Activated CD4-positive, alpha-beta memory T cell treated with anti-CD3 and anti-CD28 coated beads, Interleukin-2, amount 10 ng/mL, durations not matched to agents 7 days and 5 days (primary cell): Measurements from ENCODE around the gene C1orf159. TPM values are rescaled to one million over a fixed set of nuclear protein-coding genes. Genes with fewer than 3 reads are reported as not detected.
A peak's percentile ranks its signal among the peaks of the same experiment; 100 is the strongest.
"Not testable (repeated sequence)": the region's sequence is repeated elsewhere in the genome, so short reads cannot be mapped to it uniquely, and the experiment has no call there.

ENCODE experiments used
- CTCF ChIA-PET: fragments of 350-600 bp; sonication (Branson Sonifier 250); formaldehyde crosslinking; loops from one replicate; lab custom pipeline; 2021; ENCODE audit warnings: antibody characterized with exemption, inconsistent platforms; lab: Charles Lee
- POLR2A ChIA-PET: fragments of 350-600 bp; sonication (Branson Sonifier 250); formaldehyde crosslinking; loops from one replicate; lab custom pipeline; 2021; ENCODE audit warnings: antibody characterized with exemption; lab: Charles Lee
- DNase-seq: peaks from one replicate; pipeline ENCODE4 v3.0.0-alpha.2; 2020
- H3K27ac Mint-ChIP-seq: one replicate; pipeline ENCODE4 v1.8.0; 2021; ENCODE audit warnings: mild to moderate bottlenecking, mixed read lengths
- H3K27me3 Mint-ChIP-seq: one replicate; pipeline ENCODE4 v1.8.0; 2021; ENCODE audit warnings: mixed read lengths
- H3K36me3 Mint-ChIP-seq: one replicate; pipeline ENCODE4 v1.8.0; 2021; ENCODE audit warnings: low read depth, mixed read lengths
- H3K4me1 Mint-ChIP-seq: one replicate; pipeline ENCODE4 v1.8.0; 2021; ENCODE audit warnings: mixed read lengths
- H3K4me3 Mint-ChIP-seq: one replicate; pipeline ENCODE4 v1.8.0; 2021; ENCODE audit warnings: mild to moderate bottlenecking, mixed read lengths
- H3K9me3 Mint-ChIP-seq: one replicate; pipeline ENCODE4 v1.8.0; 2021; ENCODE audit warnings: mixed read lengths
- total RNA-seq, 2 experiments: library from RNA; stranded (reverse); gene quantifications; one replicate each; pipeline ENCODE4 v1.2.3, GENCODE V29; 2021

Gene C1orf159
- total RNA-seq, 2 experiments from 2014 or later = 18.6 to 19.9 TPM

DNA sequence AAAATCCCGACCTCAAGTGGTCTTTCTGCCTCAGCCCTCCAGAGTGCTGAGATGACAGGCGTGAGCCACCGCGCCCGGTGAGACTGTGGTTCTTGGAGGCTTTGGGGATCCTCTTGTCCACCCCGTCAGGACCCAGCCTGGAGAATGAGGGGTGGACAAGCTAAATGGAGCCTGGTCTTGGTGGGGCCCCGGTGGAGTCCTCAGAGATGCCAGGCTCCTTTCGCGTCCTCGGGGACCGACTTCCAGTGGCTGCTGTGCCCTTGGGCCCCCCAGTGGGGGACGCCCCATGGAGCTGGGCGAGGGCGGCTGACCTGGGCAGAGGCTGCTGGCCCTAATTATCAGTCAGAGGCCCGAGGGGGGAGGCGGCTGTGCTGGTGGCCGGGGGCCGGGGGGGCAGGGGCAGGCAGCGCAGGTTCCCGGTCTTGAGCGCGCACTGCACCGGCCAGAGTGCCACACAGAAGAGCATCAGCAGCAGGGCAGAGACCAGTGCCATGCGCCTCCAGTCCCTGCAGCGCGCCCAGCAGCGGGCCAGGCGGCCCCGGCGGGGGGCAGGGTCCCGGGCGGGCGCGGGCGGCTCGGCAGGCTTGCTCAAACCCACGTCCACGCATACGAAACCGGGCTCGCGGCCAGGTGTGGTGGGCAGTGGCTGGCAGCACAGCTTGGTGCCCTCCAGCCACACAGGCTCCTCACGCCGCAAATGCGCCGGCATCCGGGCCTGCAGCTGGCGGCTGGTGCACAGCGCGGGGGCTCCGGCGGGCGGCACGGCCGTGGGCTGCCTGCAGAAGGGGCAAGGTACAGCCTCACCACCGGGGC is 44.2 kb downstream of the C1orf159 start:
- ChIA-PET POLR2A (no interaction called here), CTCF (no interaction called here)
- Mint-ChIP-seq H3K4me3 (no peak overlapping the region), H3K9me3 (no peaks in the 10 kb centered on the region), H3K4me1 (peaks cover 11% of the 10 kb centered on the region), H3K36me3 (no peaks in the 10 kb centered on the region), H3K27me3 (peaks cover 2% of the 10 kb centered on the region), H3K27ac (no peak overlapping the region)
- no peak for DNase-seq

GRCh38 chr1:1069711-1070676 is 45.9 kb downstream of the C1orf159 start:
- Mint-ChIP-seq H3K36me3 (no peaks in the 10 kb centered on the region), H3K27me3 (peaks cover 2% of the 10 kb centered on the region), H3K9me3 (no peaks in the 10 kb centered on the region), H3K4me3 (no peak overlapping the region), H3K27ac (no peak overlapping the region), H3K4me1 (peaks cover 20% of the 10 kb centered on the region)
- ChIA-PET POLR2A (interaction anchor here (1.2 kb wide), 1 partner anchor 60 kb away, joined by 3 read pairs; no protein-coding TSS in a partner anchor), CTCF (no interaction called here)
- DNase-seq = no peak

DNA sequence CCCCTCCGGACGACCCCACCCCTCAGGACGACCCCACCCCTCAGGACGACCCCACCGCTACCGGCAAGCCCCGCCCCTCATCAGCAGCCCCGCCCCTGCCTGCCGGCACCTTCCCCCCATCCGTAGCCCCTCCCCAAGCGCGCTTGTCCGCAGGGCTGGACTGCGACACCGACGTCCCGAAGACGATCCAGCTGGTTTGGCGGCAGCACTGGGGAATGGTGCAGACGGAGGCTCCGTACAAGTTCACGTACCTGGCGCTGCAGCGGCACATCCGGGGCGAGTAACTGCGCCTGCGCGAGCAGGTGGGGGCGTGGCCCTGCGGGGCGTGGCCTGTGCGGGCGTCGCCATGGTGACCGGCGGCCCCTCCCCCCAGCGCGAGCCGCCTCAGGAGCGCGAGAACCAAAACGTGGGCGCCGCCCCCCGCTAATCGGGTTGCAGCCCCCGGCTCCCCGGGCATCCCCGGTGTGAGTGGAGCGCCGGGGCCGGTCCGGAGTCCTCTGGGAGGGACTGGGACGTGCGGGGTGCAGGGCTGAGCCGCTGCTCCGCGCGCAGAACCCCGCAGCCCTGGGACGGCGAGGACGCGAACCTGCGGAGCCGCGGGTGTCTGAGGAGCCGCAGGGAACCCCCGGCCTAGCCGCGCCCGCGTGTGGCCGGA is 46.7 kb downstream of the C1orf159 start:
- Mint-ChIP-seq H3K27me3 (peaks cover 2% of the 10 kb centered on the region), H3K4me3 (peak overlapping the region; percentile 81), H3K27ac (peak overlapping the region; percentile 69), H3K9me3 (no peaks in the 10 kb centered on the region), H3K36me3 (no peaks in the 10 kb centered on the region), H3K4me1 (peaks cover 23% of the 10 kb centered on the region)
- POLR2A ChIA-PET = interaction anchor here (1.2 kb wide), 1 partner anchor 61 kb away, joined by 3 read pairs; no protein-coding TSS in a partner anchor
- CTCF ChIA-PET = no interaction called here
- DNase-seq = peak; percentile 91

GRCh38 chr1:1068517-1069055 is 47.3 kb downstream of the C1orf159 start:
- Mint-ChIP-seq H3K36me3 (no peaks in the 10 kb centered on the region), H3K9me3 (no peaks in the 10 kb centered on the region), H3K4me3 (peak overlapping the region; percentile 81), H3K4me1 (peaks cover 28% of the 10 kb centered on the region), H3K27me3 (peaks cover 2% of the 10 kb centered on the region), H3K27ac (no peak overlapping the region)
- POLR2A ChIA-PET = interaction anchor here (1.2 kb wide), 1 partner anchor 55 kb away, joined by 3 read pairs; the partner anchor contains the start of gene ISG15
- CTCF ChIA-PET = no interaction called here
- peak; percentile 66 for DNase-seq

DNA sequence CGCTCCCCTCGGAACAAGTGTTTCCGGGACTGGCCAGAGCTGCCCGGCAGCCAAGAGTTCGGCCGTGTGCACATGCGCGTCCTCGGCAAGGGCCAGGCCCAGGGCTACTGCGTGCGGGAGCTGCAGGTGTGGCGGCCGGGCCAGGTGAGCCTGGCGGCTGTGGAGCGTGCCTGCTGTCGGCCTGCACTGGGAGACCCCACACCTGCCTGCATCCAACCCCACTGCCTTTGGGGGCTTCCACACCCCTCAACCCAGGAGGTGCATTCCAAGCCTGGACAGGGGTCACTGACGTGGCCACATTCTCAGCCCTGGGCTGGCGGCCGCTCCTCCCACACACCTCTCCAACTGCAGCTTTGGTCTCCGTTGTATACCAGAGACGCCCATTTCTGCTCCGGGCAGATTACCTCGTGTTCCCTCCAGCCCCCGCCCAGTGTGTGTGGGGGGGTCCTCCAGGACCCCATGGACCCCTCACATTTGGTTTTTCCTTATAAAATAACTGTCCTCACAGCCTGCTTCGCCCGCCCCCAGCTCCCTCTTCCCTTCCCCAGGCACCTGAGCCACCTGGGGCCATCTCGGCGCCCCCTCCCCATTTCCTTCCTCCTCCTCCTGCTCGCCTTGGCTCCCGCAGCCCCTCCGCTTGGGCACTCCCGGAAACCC is 47.9 kb downstream of the C1orf159 start:
- POLR2A ChIA-PET = interaction anchor here (1.2 kb wide), 1 partner anchor 54 kb away, joined by 3 read pairs; the partner anchor contains the start of gene ISG15
- H3K27ac Mint-ChIP-seq = no peak overlapping the region
- CTCF ChIA-PET = no interaction called here

GRCh38 chr1:1067284-1067859 is 48.5 kb downstream of the C1orf159 start:
- Mint-ChIP-seq H3K27ac (no peak overlapping the region), H3K4me3 (peak overlapping the region; percentile 30), H3K27me3 (peaks cover 2% of the 10 kb centered on the region), H3K36me3 (no peaks in the 10 kb centered on the region), H3K9me3 (no peaks in the 10 kb centered on the region), H3K4me1 (peaks cover 40% of the 10 kb centered on the region)
- ChIA-PET POLR2A (interaction anchor here (1.2 kb wide), 1 partner anchor 54 kb away, joined by 3 read pairs; the partner anchor contains the start of gene ISG15), CTCF (no interaction called here)
- DNase-seq = no peak

More for the DNA sequence above, 47.9 kb downstream of the C1orf159 start:
- Mint-ChIP-seq H3K9me3 (no peaks in the 10 kb centered on the region), H3K36me3 (no peaks in the 10 kb centered on the region), H3K4me1 (peaks cover 34% of the 10 kb centered on the region), H3K27me3 (peaks cover 2% of the 10 kb centered on the region), H3K4me3 (peak overlapping the region; percentile 81)
- no peak for DNase-seq

DNA sequence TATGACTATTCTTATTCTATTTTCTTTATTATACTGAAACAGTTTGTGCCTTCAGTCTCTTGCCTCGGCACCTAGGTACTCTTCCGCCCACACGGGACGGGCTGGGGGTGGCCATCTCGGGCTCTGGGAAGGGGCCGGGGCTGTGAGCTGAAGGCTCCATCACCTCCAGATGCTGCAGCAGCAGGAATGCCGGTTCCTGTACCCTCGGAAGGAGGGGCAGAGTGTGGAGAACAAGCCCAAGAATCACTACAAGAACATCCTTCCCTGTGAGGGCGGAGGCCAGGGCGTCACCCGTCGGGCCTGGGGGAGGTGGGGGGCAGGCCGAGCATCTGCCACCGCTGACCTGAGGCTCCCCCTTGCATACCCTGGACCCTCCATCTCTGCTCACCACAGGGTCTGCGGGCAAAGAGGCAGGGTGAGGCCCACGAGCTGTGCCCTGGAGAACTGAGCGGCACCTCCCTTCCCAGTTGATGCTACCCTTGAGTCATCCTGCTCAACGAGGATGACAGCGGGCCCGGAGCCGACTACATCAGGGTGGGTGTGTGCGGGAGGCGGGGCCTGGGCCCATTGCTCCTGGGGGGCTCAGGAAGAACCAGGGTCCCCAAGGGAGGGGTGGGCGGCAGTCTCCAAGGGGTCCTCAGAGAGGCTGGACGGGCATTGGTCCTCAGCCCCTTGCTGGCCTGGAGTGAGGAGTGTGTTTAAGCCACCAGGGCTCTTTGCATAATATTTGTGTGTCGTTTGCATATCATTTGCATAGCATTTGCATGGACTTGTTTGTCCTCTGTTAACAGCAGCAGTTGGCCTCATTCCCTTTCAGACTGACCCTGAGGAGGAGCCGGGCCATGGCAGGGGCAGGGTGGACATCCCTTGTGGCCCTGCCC is 49.2 kb downstream of the C1orf159 start:
- H3K4me3 Mint-ChIP-seq = no peak overlapping the region
- H3K27ac Mint-ChIP-seq = peak overlapping the region; percentile 40
- ChIA-PET POLR2A (no interaction called here), CTCF (interaction anchor here (1.1 to 1.3 kb wide), 2 partner anchors 50 to 82 kb away, joined by 3 to 7 read pairs; no protein-coding TSS in a partner anchor)
- H3K4me1 Mint-ChIP-seq = peaks cover 45% of the 10 kb centered on the region
- H3K36me3 Mint-ChIP-seq = no peaks in the 10 kb centered on the region
- no peaks in the 10 kb centered on the region for H3K9me3 Mint-ChIP-seq
- H3K27me3 Mint-ChIP-seq = peaks cover 2% of the 10 kb centered on the region
- no peak for DNase-seq

- POLR2A ChIA-PET, DNase-seq: not testable (repeated sequence)
- CTCF ChIA-PET = interaction anchor here (1.1 to 1.3 kb wide), 2 partner anchors 49 to 81 kb away, joined by 3 to 7 read pairs; no protein-coding TSS in a partner anchor
Measured at GRCh38 chr1:1065940-1066304, 50.0 kb downstream of the C1orf159 start.

DNA sequence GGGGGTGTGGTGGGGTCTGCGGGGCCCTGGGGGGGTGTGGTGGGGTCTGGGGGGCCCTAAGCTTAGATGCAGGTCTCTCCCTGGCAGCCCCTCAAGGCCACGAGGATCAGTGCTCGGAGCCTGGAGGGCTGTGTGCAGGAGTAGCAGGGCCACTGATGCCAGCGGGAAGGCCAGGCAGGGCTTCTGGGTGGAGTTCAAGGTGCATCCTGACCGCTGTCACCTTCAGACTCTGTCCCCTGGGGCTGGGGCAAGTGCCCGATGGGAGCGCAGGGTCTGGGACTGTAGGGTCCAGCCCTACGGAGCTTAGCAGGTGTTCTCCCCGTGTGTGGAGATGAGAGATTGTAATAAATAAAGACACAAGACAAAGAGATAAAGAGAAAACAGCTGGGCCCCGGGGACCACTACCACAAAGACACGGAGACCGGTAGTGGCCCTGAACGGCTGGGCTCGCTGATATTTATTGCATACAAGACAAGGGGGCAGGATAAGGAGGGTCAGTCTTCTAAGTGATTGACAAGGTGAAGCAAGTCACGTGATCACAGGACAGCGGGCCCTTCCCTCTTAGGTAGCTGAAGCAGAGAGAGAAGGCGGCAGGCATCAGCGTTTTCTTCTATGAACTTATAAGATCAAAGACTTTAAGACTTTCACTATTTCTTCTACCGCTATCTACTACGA is 50.5 kb downstream of the C1orf159 start:
- DNase-seq = no peak
- ChIA-PET POLR2A (no interaction called here), CTCF (interaction anchor here (1.1 to 2.9 kb wide), 3 partner anchors 48 to 82 kb away, joined by 3 to 18 read pairs (median 7); no protein-coding TSS in a partner anchor)
- peak overlapping the region; percentile 48 for H3K27ac Mint-ChIP-seq
- H3K36me3 Mint-ChIP-seq = no peaks in the 10 kb centered on the region
- peaks cover 2% of the 10 kb centered on the region for H3K27me3 Mint-ChIP-seq
- H3K9me3 Mint-ChIP-seq = no peaks in the 10 kb centered on the region
- peaks cover 52% of the 10 kb centered on the region for H3K4me1 Mint-ChIP-seq
- peak overlapping the region; percentile 13 for H3K4me3 Mint-ChIP-seq

More at GRCh38 chr1:1065940-1066304, 50.0 kb downstream of the C1orf159 start:
- not testable (repeated sequence) for H3K36me3 Mint-ChIP-seq, H3K9me3 Mint-ChIP-seq, H3K4me3 Mint-ChIP-seq, H3K27me3 Mint-ChIP-seq
- peak overlapping the region; percentile 48 for H3K27ac Mint-ChIP-seq
- H3K4me1 Mint-ChIP-seq = peaks cover 49% of the 10 kb centered on the region
